ENCODE results near the gene PRKG1. TPM values are rescaled to one million over a fixed set of nuclear protein-coding genes. Genes with fewer than 3 reads are reported as not detected.
"Not testable (repeated sequence)": the region's sequence is repeated elsewhere in the genome, so short reads cannot be mapped to it uniquely, and the experiment has no call there.

Gene PRKG1
- total RNA-seq, 1 donor from 2014 or later: not detected

DNA sequence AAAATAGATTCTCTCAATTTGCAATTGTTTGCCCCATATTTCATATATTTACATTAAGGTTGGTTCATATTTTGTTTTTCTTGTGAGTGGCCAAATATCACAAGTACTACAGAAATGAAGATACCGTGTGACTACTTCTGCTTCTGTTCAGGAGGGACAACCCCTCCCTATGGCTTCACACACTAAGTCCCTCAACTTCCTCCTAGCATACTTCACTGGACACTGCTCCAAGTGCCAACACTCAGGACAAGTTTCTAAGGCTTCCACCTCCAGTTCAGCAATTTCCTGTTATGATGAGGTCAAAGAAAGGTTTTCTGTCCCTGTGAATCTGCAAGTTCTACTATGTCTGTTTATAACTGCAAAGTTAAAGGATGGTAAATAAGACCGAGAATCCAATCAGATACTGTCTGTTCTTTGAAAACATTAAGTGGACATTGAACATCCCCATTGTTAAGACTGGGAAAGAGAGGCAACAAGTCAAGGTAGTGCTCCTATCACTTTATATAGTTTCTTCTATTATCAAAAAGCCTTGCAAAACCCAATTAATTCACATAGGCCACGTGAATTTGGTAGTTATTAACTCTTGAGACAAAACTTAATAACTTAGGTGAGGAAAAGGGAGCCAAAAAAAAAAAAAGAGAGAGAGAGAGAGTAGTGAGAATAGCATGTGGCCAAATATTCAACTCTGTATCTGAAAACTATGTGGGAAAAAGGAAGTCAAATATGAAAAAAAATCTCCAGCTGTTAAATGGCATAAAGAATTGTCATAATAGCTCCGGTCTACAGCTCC, 1158.5 kb downstream of the PRKG1 start:
- intact Hi-C loops (cut with micrococcal nuclease): no loop called here

GRCh38 chr10:52233351-52233991, 1159.2 kb downstream of the PRKG1 start:
- intact Hi-C loops (cut with micrococcal nuclease): not testable (repeated sequence)

DNA sequence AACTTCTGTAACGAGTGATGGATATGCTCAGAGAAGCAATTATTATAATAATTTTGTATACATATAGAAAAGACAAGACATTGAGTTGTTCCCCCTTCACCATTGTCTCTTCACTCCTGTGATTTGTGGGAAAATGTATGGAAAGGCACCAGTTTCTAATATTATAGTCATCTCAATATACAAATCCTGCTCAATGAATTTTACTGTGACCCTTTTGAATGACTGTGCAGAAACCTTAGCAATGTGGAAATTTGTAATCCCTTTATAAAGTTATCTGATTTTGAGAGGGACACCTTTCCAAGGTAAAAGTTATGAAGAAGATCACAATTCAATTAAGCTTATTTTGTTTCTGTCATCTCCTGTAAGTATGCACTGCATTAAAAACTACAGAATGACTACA, 1165.5 kb downstream of the PRKG1 start:
- intact Hi-C loops (cut with micrococcal nuclease): no loop called here

- intact Hi-C loops (cut with micrococcal nuclease): no loop called here
These were observed 1171.3 kb downstream of the PRKG1 start for GRCh38 chr10:52245547-52245946.

GRCh38 chr10:52247929-52248328, 1173.6 kb downstream of the PRKG1 start:
- intact Hi-C loops (cut with micrococcal nuclease): not testable (repeated sequence)

DNA sequence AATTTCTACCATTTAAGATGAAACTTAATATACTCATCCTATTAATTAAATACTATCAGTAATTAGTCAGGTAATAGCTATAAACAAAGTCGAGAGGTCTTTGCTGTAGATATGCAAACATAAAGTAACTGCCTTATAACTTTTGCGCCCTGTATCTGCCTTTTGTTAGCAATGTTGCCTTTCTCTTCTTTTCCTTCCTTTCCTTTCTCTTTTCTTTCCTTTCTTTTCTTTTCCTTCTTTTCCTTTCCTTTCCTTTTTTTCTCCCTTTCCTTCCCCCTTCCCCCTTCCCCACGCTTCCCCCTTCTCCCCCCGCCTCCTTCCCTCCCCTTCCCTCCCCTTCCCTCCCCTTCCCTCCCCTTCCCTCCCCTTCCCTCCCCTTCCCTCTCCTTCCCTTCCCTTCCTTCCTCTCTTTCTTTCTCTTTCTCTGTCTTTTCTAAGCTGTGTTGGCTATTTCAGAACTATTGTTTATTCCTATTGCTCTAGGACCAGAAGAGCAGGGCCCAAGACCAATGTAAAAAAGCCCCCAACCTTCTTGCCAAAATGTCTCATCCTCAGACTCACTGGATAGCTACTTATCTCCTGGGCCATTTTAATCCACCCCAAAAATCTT, 1174.5 kb downstream of the PRKG1 start:
- intact Hi-C loops (cut with micrococcal nuclease): no loop called here

GRCh38 chr10:52249850-52250395, 1175.6 kb downstream of the PRKG1 start:
- intact Hi-C loops (cut with micrococcal nuclease): no loop called here

DNA sequence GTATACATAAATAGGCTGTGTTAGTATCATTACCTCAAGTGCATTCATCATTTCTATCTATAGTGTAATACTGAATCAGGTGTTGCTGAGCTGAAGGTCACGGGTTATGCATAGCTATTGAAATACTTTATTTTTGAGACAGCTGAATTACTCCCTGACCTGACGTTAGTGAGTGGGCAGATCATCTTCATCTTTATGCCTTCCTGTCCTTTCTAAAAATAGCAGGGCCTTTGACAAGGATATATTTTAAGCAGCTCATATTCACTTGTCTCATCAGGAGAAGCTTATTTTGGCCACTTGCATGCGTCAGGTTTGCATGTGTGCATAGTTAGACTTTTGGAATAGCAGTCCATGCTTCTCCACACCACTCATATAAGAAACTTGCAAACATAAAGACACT, 1176.2 kb downstream of the PRKG1 start:
- intact Hi-C loops (cut with micrococcal nuclease): no loop called here

DNA sequence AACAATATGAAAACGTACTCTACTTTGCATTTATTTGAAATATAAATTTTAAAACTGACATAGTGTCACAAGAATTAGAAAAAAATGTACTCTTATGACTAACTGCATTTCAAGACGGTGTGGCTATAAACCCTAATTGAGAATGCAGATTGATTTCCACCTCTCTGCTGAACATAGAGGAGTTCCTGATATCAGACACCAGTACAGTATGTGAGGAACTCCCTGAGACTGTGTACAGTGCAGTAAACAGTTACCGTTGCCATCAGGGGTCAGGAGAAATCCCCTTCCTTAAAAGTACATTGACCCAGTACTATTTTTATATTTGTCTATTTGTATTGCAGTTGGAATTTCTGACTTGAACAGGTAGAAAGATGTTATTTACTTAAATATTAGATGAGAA, 1178.0 kb downstream of the PRKG1 start:
- intact Hi-C loops (cut with micrococcal nuclease): no loop called here

DNA sequence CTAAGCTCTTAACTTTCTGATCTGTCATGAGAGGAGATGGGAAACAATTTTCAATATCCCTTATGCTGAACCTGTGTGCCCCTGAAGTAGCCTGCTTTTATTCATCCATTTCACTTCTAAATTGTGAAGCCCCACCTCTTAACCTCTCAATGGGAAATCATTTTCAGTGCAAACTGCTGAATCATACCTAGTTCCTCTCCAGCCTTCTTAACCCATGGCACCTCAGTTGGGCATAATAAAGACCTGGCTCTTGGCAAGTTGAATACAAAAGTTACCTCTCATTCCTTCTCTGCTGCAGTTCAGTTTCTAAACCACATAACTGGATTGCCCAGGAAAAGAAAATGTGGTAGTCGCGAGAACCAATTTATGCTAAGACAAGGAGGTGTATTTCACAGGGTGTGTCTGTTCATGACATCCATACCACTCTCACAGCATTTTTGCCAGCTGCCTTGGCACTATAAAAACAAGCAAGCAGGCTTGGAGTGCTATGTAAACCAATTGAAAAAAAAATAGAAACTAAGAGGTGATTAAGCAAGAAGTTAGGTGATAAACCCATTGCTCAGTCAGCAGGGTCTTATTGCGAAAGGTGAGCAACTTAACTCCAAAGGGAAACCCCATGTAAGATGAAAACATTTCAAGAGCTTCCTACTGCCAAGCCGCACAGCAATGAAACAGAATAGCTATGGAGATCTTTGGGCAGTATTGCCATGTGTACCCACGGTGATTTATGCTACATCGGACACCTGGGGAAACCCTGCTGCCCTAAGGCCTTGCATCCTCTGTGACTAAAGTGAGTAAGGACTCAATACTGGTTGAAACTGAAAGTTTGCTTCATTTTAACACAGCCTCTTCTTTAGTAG, 1182.8 kb downstream of the PRKG1 start:
- intact Hi-C loops (cut with micrococcal nuclease): no loop called here

GRCh38 chr10:52257692-52258075, 1183.4 kb downstream of the PRKG1 start:
- intact Hi-C loops (cut with micrococcal nuclease): no loop called here

DNA sequence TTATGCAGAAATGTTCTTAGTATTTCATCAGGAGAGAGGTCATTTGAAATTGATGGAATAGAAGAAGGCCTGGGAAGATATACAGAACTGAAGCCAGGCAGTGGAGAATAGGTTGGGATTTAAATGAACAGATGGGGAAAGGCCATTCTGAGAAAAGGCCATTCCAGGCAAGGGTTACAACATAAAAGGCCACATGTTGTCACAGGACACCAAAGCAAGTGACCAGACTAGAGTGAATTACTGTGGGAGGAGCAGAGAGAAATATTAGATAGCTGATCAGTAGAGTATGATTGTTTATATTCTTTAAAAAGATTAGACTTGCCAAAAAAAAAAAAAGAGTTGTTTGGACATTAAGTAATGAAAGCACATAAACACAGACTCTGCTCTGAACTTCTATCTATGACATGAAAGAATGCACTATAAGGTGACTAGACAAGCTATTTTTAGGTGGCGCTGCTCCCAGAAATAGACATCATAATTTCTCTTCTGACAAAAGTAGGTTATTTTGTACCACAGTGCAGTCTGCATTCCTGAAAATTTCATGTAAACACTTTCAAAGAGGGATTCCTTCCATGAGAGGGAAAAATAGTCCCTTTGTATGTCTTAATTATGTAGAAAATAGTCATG, 1184.6 kb downstream of the PRKG1 start:
- intact Hi-C loops (cut with micrococcal nuclease): no loop called here

- intact Hi-C loops (cut with micrococcal nuclease): no loop called here
These were observed 1185.1 kb downstream of the PRKG1 start for GRCh38 chr10:52259426-52259812.

DNA sequence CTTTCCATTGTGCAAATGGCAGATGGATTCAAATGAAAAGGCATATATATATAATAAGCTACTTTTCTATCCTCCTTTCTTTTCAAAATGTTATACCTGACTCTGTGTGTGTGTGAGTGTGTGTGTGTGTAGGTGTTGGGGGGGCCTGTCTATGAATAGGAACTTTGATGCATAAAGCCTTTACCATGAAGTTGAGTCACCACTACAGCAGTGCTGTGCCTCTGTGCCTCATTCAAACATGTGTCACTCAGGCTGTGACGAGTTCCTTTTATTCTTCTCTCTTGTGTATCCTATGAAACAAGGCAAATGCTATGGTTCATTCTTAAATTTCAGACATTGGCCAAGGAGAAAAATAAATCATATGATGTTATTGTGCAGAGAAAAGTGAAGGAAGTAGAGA, 1187.1 kb downstream of the PRKG1 start:
- intact Hi-C loops (cut with micrococcal nuclease): no loop called here

DNA sequence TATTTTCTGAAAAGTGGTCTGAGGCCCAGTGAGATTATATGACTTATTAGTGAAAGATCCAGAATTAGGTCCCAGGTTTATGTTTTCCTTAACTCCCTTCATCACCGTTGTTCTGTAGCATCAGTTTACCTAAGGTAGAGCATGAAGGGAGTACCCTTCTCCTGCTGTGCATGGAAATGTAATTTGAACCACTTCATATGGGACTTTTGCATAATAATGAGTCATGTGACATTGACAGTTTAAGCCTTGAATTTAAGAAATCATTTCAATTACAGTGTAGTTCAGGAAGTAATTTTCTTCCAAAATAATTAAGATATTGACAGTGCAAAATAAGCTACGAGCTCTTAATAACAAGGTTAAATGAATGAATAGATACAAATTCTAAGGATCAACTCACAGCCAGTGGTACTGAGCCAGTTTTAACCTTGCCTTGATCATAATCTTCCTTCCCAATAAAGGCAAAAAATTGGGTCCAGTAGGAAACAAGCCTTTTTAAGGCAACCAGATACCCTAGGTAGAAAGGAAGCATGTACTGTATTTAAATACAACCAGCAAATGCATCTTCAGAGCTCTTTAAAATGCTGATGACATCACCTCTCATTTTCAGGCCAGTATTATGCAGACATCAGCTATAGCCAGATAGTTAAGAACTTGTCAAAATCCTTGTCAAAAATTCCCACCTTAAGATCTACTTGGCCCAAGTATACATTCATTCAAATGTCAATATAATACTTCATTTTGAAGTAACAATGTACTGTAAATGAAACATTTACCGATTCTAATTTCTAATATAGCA, 1191.0 kb downstream of the PRKG1 start:
- intact Hi-C loops (cut with micrococcal nuclease): no loop called here

DNA sequence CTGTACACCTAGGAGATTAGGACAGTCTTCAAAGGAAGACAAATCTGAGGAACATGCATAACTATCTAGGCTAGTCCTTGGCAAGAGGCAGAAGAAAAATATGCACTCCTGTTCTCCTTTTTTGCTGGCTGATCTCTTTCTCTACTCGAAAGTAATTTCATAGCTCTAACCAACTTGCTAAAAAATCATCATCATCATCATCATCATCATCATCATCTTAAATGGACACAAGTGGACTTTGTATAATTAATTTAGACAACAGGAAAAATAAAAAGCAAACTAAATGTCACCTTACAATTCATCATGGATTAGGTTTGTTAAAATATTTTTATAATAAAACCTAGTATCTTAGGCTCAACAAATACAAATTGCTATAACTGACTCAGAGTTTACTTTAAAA, 1192.6 kb downstream of the PRKG1 start:
- intact Hi-C loops (cut with micrococcal nuclease): no loop called here

DNA sequence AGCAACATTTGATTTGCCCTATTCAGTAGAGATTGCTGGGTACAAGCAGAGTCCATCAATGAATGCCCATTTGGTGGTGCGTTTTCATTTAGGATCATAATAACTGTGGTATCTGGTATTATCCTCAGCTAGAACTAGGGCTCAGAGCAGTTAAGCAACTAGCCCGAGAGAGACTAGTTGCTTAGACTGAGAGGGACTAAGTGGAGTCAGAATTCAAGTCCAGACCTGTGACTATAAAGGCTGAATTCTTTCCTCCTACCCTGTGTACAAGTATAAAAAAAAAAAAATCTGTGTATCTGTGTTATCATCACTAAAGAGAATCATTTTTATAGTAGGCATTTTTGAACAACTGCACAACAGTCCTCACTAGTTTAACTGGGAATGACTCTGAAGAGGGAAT, 1194.5 kb downstream of the PRKG1 start:
- intact Hi-C loops (cut with micrococcal nuclease): no loop called here

- intact Hi-C loops (cut with micrococcal nuclease): no loop called here
These were observed 1194.9 kb downstream of the PRKG1 start for GRCh38 chr10:52269233-52269632.

DNA sequence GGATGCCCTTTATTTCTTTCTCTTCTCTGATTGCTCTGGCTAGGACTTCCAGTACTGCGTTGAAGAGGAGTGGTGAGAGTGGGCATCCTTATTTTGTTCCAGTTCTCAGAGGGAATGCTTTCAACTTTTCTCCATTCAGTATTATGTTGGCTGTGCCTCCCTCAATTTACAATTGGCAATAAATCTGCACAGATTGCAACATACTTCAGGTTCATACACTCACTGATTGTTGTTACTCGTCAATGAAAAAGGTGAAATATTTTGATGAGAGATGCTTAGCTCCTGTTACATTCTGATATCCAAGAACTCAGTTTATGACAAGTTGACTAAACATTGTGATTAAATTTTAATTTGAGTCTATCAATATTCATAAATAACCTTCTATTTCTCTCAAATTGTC, 1201.9 kb downstream of the PRKG1 start:
- intact Hi-C loops (cut with micrococcal nuclease): no loop called here

- intact Hi-C loops (cut with micrococcal nuclease): no loop called here
These were observed 1202.7 kb downstream of the PRKG1 start for GRCh38 chr10:52276986-52277385.

Measured in T-helper 1 cell treated with Interleukin-12 subunit alpha and Interleukin-12 subunit beta and Interleukin-4 antibody, amounts not matched to agents 30 ng/mL and 1 ng/mL, for 36 hours (primary cell).